Activated B cell treated with CpG ODN at 0.5 μM for 24 hours (primary cell): ENCODE measurements around the gene BEAN1. TPM values are rescaled to one million over a fixed set of nuclear protein-coding genes. Genes with fewer than 3 reads are reported as not detected.
A peak's percentile ranks its signal among the peaks of the same experiment; 100 is the strongest.

Experiments
- ATAC-seq: fragments of 200-7000 bp; cut with Tn5 transposase; one replicate; pipeline ENCODE4 v1.10.0; 2021; ENCODE audit warnings: low read depth, mild to moderate bottlenecking, moderate library complexity
- CTCF ChIA-PET: fragments of 350-600 bp; sonication (Branson Sonifier 250); formaldehyde crosslinking; loops from one replicate; lab custom pipeline; 2021; ENCODE audit warnings: antibody characterized with exemption; lab: Charles Lee
- POLR2A ChIA-PET: fragments of 350-600 bp; sonication (Branson Sonifier 250); formaldehyde crosslinking; loops from one replicate; lab custom pipeline; 2021; ENCODE audit warnings: antibody characterized with exemption; lab: Charles Lee
- DNase-seq: peaks from one replicate; pipeline ENCODE4 v3.0.0; 2022
- H3K27ac Mint-ChIP-seq: one replicate; pipeline ENCODE4 v1.8.0; 2020; ENCODE audit warnings: mixed read lengths
- H3K27me3 Mint-ChIP-seq: one replicate; pipeline ENCODE4 v1.8.0; 2021; ENCODE audit warnings: mixed read lengths
- H3K36me3 Mint-ChIP-seq: one replicate; pipeline ENCODE4 v1.8.0; 2021; ENCODE audit warnings: low read depth, mixed read lengths
- H3K4me1 Mint-ChIP-seq: one replicate; pipeline ENCODE4 v1.8.0; 2021; ENCODE audit warnings: mixed read lengths
- H3K4me3 Mint-ChIP-seq: one replicate; pipeline ENCODE4 v1.8.0; 2020; ENCODE audit warnings: mild to moderate bottlenecking, mixed read lengths
- H3K9me3 Mint-ChIP-seq: one replicate; pipeline ENCODE4 v1.8.0; 2020; ENCODE audit warnings: mixed read lengths
- intact Hi-C: fragments of 100-400 bp; cut with micrococcal nuclease; formaldehyde crosslinking; loops from one replicate; pipeline ENCODE4 v1.15.1; 2024
- total RNA-seq: library from RNA; stranded (reverse); gene quantifications from 2 replicates; pipeline ENCODE4 v1.2.3, GENCODE V29; 2022
- TF ChIP-seq, protein P1 (sequence below): fragments of 200-600 bp; IDR thresholded peaks from one replicate; pipeline ENCODE4 v1.8.0; 2022; ENCODE audit warnings: antibody characterized with exemption, mild to moderate bottlenecking

Gene BEAN1
- total RNA-seq, 1 donor from 2014 or later: not detected

DNA sequence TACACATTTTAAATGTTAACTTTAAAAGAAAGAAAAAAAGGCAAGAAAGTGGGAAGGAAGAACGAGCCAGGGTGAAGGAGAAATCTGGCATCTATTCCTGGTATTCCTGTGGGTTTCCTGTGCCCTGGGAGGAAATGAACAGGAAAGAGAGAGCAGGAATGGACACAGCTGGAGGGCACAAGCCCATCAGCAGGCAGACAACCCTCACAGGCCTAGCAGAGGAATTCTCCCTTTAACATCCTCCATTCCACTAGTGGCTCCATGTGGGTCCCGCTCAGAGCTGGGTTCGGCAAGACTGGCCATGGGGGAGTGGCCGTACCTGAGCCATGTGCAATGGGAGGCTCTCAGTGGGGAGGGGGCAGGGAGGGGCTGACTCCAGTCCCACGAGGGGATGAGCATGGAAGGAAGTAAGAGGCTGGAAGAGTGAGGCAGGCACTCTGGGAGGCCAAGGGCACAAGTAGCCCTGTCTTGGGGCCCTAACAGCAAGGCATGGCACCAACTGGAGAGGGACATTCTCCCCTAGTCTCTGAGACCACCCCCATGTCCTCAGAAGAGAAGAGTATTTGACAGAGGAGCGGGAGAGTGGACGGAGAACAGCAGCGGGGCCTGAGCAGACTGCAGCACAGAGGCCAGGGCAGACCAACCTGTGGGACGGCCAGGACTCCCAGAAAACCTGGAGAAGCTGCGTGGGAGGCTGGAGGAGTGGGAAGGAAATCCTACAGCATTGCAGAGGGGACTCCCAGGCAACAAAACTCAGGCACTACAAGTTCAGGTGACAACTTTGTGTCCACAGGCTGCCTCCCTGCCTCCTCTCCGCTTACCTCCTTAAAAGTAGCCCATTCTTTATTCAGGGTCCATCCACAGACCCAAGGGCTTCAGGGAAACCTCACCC lies 92.6 kb downstream of the BEAN1 start:
- Mint-ChIP-seq H3K27me3 (no peaks in the 10 kb centered on the region), H3K36me3 (no peaks in the 10 kb centered on the region), H3K4me3 (no peak overlapping the region), H3K27ac (peak overlapping the region; percentile 13), H3K4me1 (peaks cover 93% of the 10 kb centered on the region), H3K9me3 (no peaks in the 10 kb centered on the region)
- ChIA-PET POLR2A (interaction anchor here (9.8 kb wide), 1 partner anchor 30 kb away, joined by 162 read pairs; the partner anchor contains the start of genes CKLF and TK2), CTCF (no interaction called here)
- TF ChIP-seq, protein P1, sequence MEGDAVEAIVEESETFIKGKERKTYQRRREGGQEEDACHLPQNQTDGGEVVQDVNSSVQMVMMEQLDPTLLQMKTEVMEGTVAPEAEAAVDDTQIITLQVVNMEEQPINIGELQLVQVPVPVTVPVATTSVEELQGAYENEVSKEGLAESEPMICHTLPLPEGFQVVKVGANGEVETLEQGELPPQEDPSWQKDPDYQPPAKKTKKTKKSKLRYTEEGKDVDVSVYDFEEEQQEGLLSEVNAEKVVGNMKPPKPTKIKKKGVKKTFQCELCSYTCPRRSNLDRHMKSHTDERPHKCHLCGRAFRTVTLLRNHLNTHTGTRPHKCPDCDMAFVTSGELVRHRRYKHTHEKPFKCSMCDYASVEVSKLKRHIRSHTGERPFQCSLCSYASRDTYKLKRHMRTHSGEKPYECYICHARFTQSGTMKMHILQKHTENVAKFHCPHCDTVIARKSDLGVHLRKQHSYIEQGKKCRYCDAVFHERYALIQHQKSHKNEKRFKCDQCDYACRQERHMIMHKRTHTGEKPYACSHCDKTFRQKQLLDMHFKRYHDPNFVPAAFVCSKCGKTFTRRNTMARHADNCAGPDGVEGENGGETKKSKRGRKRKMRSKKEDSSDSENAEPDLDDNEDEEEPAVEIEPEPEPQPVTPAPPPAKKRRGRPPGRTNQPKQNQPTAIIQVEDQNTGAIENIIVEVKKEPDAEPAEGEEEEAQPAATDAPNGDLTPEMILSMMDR: no peak
- DNase-seq (no peak), ATAC-seq (no peak)
- intact Hi-C loops: loop anchor here (2.0 kb wide), 1 partner anchor 231 kb away; the partner anchor contains the start of gene DYNC1LI2

DNA sequence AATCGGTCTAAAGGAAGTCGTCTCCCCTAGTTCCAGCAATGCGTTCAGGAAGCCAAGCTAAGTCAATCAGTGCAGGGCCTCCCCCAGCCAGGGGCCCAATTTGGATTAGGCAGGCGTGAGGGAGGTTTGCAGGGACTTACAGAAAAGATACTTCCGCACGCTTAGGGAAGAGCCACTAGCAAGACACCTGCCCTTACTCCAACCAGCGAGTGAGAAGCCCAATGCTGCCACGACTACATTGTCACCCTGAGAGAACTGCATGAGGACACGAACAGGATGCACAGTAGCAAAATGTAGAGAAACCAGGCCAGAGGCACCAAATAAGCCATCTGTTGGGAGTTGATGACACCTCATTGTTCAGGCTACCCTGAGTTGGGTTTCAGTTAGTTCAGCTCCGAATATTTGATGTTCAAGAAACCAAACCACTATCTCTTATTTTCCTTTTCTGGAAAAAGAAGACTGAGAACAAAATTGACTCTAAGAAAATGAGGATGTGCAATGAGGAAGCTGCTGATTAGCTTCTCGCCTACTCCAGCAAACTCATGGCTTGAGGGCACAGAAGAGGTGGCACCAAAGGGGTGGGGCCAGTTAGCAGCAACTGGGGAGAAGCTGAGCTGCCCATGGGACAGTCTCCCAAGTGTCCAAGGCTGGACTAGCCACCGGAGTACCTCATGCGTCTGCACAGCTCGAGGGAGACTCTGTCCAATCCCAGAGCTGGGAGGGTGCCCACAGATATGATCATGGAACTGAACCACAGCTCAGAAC lies 93.5 kb downstream of the BEAN1 start:
- H3K27me3 Mint-ChIP-seq: no peaks in the 10 kb centered on the region
- no peaks in the 10 kb centered on the region for H3K36me3 Mint-ChIP-seq
- DNase-seq: no peak
- H3K4me3 Mint-ChIP-seq: peak overlapping the region; percentile 39
- peak overlapping the region; percentile 24 for H3K27ac Mint-ChIP-seq
- ChIA-PET CTCF (no interaction called here), POLR2A (interaction anchor here (9.8 kb wide), 1 partner anchor 29 kb away, joined by 162 read pairs; the partner anchor contains the start of genes CKLF and TK2)
- TF ChIP-seq, protein P1: no peak
- H3K9me3 Mint-ChIP-seq: no peaks in the 10 kb centered on the region
- ATAC-seq: no peak
- H3K4me1 Mint-ChIP-seq: peaks cover 97% of the 10 kb centered on the region
- intact Hi-C loops: loop anchor here (2.0 kb wide), 1 partner anchor 230 kb away; the partner anchor contains the start of gene DYNC1LI2

DNA sequence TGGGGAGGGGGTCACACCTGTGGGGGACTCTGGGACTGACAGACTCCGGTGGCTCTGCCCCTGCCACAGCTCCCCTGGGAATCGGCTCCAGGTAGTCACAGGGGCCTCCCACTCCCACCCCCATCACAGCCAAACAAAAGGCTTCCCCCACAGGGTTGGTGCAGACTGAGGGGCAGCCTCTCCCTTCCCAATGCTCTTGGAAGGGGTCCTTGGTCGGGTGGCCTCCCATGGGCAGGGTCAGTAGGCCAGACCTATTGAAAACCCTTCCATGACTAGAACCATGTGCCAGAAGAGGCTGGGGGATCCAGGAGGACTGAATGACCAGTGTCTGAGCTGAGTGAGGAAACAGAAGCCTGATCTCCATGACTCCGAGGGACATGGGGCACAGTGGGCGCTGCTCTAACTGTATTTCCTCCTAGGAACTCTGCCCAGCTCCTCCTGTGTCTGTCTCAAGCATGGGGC lies 94.2 kb downstream of the BEAN1 start:
- DNase-seq (no peak), ATAC-seq (no peak)
- H3K27ac Mint-ChIP-seq: no peak overlapping the region
- ChIA-PET CTCF (interaction anchor here (1.2 kb wide), 1 partner anchor 45 kb away, joined by 3 read pairs; no protein-coding TSS in a partner anchor), POLR2A (interaction anchor here (9.8 kb wide), 1 partner anchor 29 kb away, joined by 162 read pairs; the partner anchor contains the start of genes CKLF and TK2)
- no peaks in the 10 kb centered on the region for H3K27me3 Mint-ChIP-seq
- H3K9me3 Mint-ChIP-seq: no peaks in the 10 kb centered on the region
- intact Hi-C loops: loop anchor here (2.0 kb wide), 1 partner anchor 230 kb away; the partner anchor contains the start of gene DYNC1LI2
- H3K4me3 Mint-ChIP-seq: no peak overlapping the region
- H3K4me1 Mint-ChIP-seq: peaks cover 97% of the 10 kb centered on the region
- TF ChIP-seq, protein P1: no peak
- no peaks in the 10 kb centered on the region for H3K36me3 Mint-ChIP-seq

DNA sequence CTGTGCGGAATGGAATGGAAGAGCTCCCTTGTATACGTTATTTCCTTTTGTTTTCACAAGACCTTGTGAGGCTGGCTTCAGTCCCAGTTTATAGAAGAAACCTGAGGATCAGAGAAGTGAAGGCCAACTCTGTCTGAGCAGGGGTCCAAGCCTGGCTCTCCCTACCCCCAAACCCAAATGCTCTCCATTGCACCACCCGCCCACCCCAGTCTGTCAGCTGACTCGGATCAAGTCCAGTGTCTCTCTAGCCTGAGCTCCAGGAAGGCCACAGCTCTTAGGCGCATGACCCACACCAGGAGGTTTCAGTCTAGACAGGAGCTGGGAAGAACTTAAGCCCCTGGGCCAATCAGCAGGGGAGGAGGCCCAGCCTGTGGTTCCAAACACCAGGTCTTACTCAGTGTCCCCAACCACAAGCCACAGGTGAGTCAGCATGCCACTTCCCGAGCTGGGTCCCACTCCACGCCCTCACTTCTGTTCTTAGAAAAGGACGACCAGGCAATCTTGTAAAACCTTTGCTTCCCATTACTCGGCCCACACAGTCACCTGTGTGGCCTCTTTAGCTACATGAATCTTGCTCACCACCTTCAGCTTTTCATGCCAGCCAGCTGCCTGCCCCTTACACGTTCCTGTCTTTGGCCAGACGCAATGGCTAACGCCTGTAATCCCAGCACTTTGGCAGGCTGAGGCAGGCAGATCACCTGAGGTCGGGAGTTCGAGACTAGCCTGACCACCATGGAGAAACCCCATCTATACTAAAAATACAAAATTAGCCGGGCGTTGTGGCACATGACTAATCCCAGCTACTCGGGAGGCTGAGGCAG lies 95.1 kb downstream of the BEAN1 start:
- Mint-ChIP-seq H3K27me3 (no peaks in the 10 kb centered on the region), H3K4me3 (peak overlapping the region; percentile 69), H3K9me3 (no peaks in the 10 kb centered on the region), H3K36me3 (no peaks in the 10 kb centered on the region), H3K27ac (peak overlapping the region; percentile 93), H3K4me1 (peaks cover 97% of the 10 kb centered on the region)
- ChIA-PET POLR2A (interaction anchor here (0.5 to 9.8 kb wide), 4 partner anchors 20 to 82 kb away, joined by 3 to 162 read pairs (median 4); partner anchors contain the start of genes CKLF and TK2), CTCF (interaction anchor here (1.2 kb wide), 1 partner anchor 46 kb away, joined by 3 read pairs; no protein-coding TSS in a partner anchor)
- DNase-seq (peak; percentile 62), ATAC-seq (peak; percentile 33)
- TF ChIP-seq, protein P1: no peak
- intact Hi-C loops: loop anchor here (2.0 kb wide), 1 partner anchor 229 kb away; the partner anchor contains the start of gene DYNC1LI2
